K562 (cell line): ENCODE measurements around the gene TRMT1L. TPM values are rescaled to one million over a fixed set of nuclear protein-coding genes. Genes with fewer than 3 reads are reported as not detected.
A peak's percentile ranks its signal among the peaks of the same experiment; 100 is the strongest.

Experiments used
- ATAC-seq: fragments of 200-7000 bp; cut with Tn5 transposase; 3 replicates; pipeline ENCODE4 v1.9.1; 2020; ENCODE audit warnings: moderate library complexity
- BruUV-seq: library from RNA; stranded (reverse); fragments of 400-500 nt; replicated peaks from 2 replicates; lab custom pipeline; 2021; lab: Mats Ljungman, UMichigan
- CTCF ChIA-PET: fragments of 300-600 bp; formaldehyde crosslinking; extraction: SDS; loops from one replicate; lab custom pipeline; 2021; ENCODE audit warnings: low intra/inter-chr PET ratio; lab: Yijun Ruan, JAX
- POLR2A ChIA-PET: fragments of 300-600, 350-650 bp; sonication (Branson Sonifier 250); formaldehyde crosslinking; extraction: SDS; loops from one replicate; lab custom pipeline; 2021; ENCODE audit warnings: antibody characterized with exemption, inconsistent platforms; lab: Yijun Ruan, JAX
- DNase-seq, 4 experiments: peaks; one replicate each; pipeline versions ENCODE4 v3.0.0 to v3.0.0-alpha.2; 2011 to 2018; ENCODE audit warnings: low spot score in 3 of 4, mixed read lengths in 3 of 4; ENCODE audit errors: extremely low read depth in 1 of 4
- FAIRE-seq: peaks from 2 replicates; lab custom pipeline; 2011; peaks lifted over from hg19 to GRCh38; lab: Jason Lieb, UNC
- H2AFZ ChIP-seq: 2 replicates; pipeline ENCODE4 v1.6.0; 2011; ENCODE audit warnings: low read depth, low read length, control low read depth, inconsistent platforms
- H3K27ac ChIP-seq: fragments of 200-600 bp; 3 replicates; pipeline ENCODE4 v1.8.0; 2011; ENCODE audit warnings: low read depth, mild to moderate bottlenecking, control low read depth, inconsistent platforms, low read length, moderate library complexity, mixed read lengths; ENCODE audit errors: extremely low read depth
- H3K27me3 ChIP-seq, 2 experiments: fragments of 300-600 bp in 1 of 2; 2 replicates in 1 of 2; 3 replicates in 1 of 2; pipeline versions ENCODE4 v1.6.0 to v1.8.0; 2011; ENCODE audit warnings: inconsistent platforms in 2 of 2, low read length in 2 of 2, mild to moderate bottlenecking in 1 of 2, mixed read lengths in 1 of 2, moderate library complexity in 1 of 2; ENCODE audit not compliant: control insufficient read depth in 2 of 2, insufficient read depth in 2 of 2
- H3K36me3 ChIP-seq: fragments of 300-600 bp; 3 replicates; pipeline ENCODE4 v1.8.0; 2011; ENCODE audit warnings: mild to moderate bottlenecking, low read length, inconsistent platforms; ENCODE audit not compliant: control insufficient read depth, insufficient read depth
- H3K4me1 ChIP-seq, 2 experiments: fragments of 200-600 bp in 1 of 2; replicated peaks in 1 of 2; 2 replicates in 1 of 2; 3 replicates in 1 of 2; pipeline versions ENCODE4 v1.5.1 to v1.8.0; 2011; ENCODE audit warnings: inconsistent platforms in 2 of 2, low read length in 2 of 2, mild to moderate bottlenecking in 1 of 2, mixed read lengths in 1 of 2, moderate library complexity in 1 of 2; ENCODE audit not compliant: control insufficient read depth in 2 of 2, insufficient read depth in 2 of 2
- H3K4me2 ChIP-seq: 2 replicates; pipeline ENCODE4 v1.6.1; 2011; ENCODE audit warnings: low read length, control low read depth, inconsistent platforms, mixed read lengths; ENCODE audit not compliant: insufficient read depth
- H3K4me3 ChIP-seq: fragments of 200-600 bp; sonication (generic), shearing (Covaris generic); 2 replicates; pipeline ENCODE4 v1.5.1; 2016; ENCODE audit warnings: control low read depth, inconsistent platforms
- H3K79me2 ChIP-seq: fragments of 200-600 bp; 3 replicates; pipeline ENCODE4 v1.8.0; 2011; ENCODE audit warnings: low read length, inconsistent platforms; ENCODE audit not compliant: control insufficient read depth, insufficient read depth
- H3K9ac ChIP-seq, 2 experiments: 2 replicates each; pipeline versions ENCODE4 v1.6.0 to v1.6.1; 2011; ENCODE audit warnings: low read depth in 2 of 2, low read length in 2 of 2, control low read depth in 1 of 2, inconsistent platforms in 1 of 2, mild to moderate bottlenecking in 1 of 2, mixed read lengths in 1 of 2; ENCODE audit not compliant: insufficient read depth in 1 of 2
- H3K9me1 ChIP-seq: one replicate; pipeline ENCODE4 v1.6.0; 2011; ENCODE audit warnings: inconsistent platforms, mild to moderate bottlenecking, low read length, moderate library complexity; ENCODE audit not compliant: control insufficient read depth, insufficient read depth
- H3K9me3 ChIP-seq: replicated peaks from 2 replicates; pipeline ENCODE4 v1.5.1; 2011; ENCODE audit warnings: low read depth, low read length, inconsistent platforms; ENCODE audit not compliant: control insufficient read depth, insufficient read depth
- H4K20me1 ChIP-seq: replicated peaks from 2 replicates; pipeline ENCODE4 v1.6.1; 2011; ENCODE audit warnings: low read length, inconsistent platforms, mixed read lengths; ENCODE audit not compliant: control insufficient read depth, insufficient read depth
- CHD1 ChIP-seq: fragments of 200-600 bp; sonication (generic); IDR thresholded peaks from one replicate; pipeline ENCODE4 v1.6.1; 2012; ENCODE audit warnings: mild to moderate bottlenecking, moderate library complexity, low read length, inconsistent platforms
- MEF2D ChIP-seq: conservative IDR thresholded peaks from 2 replicates; pipeline ENCODE4 v1.6.1; 2016; ENCODE audit warnings: low read depth, missing genetic modification characterization, missing compliant biosample characterization
- NR2C2 ChIP-seq, 2 experiments: fragments of 200-800 bp in 1 of 2; sonication (Bioruptor generic) in 1 of 2; sonication (generic) in 1 of 2; formaldehyde crosslinking in 1 of 2; IDR thresholded peaks; 2 replicates each; pipeline versions ENCODE4 v1.6.1 to v1.8.0; 2016 to 2022; ENCODE audit warnings: mild to moderate bottlenecking in 1 of 2, missing compliant biosample characterization in 1 of 2, missing genetic modification characterization in 1 of 2, missing genetic modification reagents in 1 of 2
- SIN3A ChIP-seq, 2 experiments: fragments of 150-350 bp in 1 of 2; IDR thresholded peaks; 2 replicates each; pipeline ENCODE4 v1.6.1; 2011 to 2016; ENCODE audit warnings: borderline replicate concordance in 2 of 2, low read depth in 2 of 2, low read length in 2 of 2, mild to moderate bottlenecking in 2 of 2, moderate library complexity in 2 of 2; ENCODE audit not compliant: control insufficient read depth in 1 of 2
- SLC30A9 ChIP-seq: fragments of 250-450 bp; sonication (Bioruptor Pico); IDR thresholded peaks from 2 replicates; pipeline ENCODE4 v1.8.0; 2022; ENCODE audit warnings: mild to moderate bottlenecking, moderate library complexity
- ZNF12 ChIP-seq: sonication (generic); formaldehyde crosslinking; IDR thresholded peaks from 2 replicates; pipeline ENCODE4 v1.4.0; 2020; ENCODE audit warnings: mild to moderate bottlenecking, missing genetic modification reagents
- ZNF668 ChIP-seq: fragments of 250-450 bp; sonication (Bioruptor Pico); IDR thresholded peaks from 2 replicates; pipeline ENCODE4 v1.8.0; 2022; ENCODE audit warnings: mild to moderate bottlenecking, inconsistent platforms
- ZNF77 ChIP-seq: fragments of 250-450 bp; sonication (Bioruptor Pico); IDR thresholded peaks from 2 replicates; pipeline ENCODE4 v1.5.0; 2020
- WGBS: fragments of 100-300 bp; shearing (Covaris generic); methylation state at CpG from one replicate; pipeline ENCODE4 v1.1.6; 2016; ENCODE audit warnings: low coverage, mixed read lengths; ENCODE audit not compliant: insufficient coverage; ENCODE audit errors: missing lambda C conversion rate; 5-methylcytosine and 5-hydroxymethylcytosine counted together
- in situ Hi-C: fragments of 300-500 bp; cut with MboI; formaldehyde crosslinking; loops from 4 replicates; pipeline ENCODE4 v1.15.0; 2018; ENCODE audit warnings: inconsistent platforms, mixed read lengths
- intact Hi-C: fragments of 100-400 bp; cut with micrococcal nuclease; formaldehyde crosslinking; loops from 2 replicates; pipeline ENCODE4 v1.14.2; 2022
- polyA plus RNA-seq, 8 experiments: library from polyadenylated mRNA; depleted of rRNA in 4 of 8; stranded (reverse) in 5 of 8; unstranded in 3 of 8; fragments of >200 nt; fragmentation: Nextera tagmentation in 2 of 8; fragmentation: Illumina TruSeq in 1 of 8; extraction: Ambion mirVana in 2 of 8; extraction: Trizol in 1 of 8; gene quantifications; 2 replicates each; pipeline versions ENCODE4 v1.2.1 to v1.2.3, GENCODE V29; 2011 to 2014; ENCODE audit warnings: inconsistent platforms in 1 of 8, missing spikeins in 1 of 8
- total RNA-seq, 7 experiments: library from RNA; depleted of rRNA in 6 of 7; stranded (reverse); fragments of >200 nt in 6 of 7; fragmentation: Illumina TruSeq in 2 of 7; extraction: Trizol in 2 of 7; gene quantifications; 2 replicates each; pipeline versions ENCODE4 v1.2.1 to v1.2.3, GENCODE V29; 2011 to 2021; ENCODE audit warnings: low replicate concordance in 1 of 7

The TRMT1L gene
- total and polyA plus RNA-seq, 9 of the 15 experiments (the other 6 are each of a cell fraction or from before 2014, with no cell fraction given) = 6.4 to 88.9 (median 32.9) TPM

DNA sequence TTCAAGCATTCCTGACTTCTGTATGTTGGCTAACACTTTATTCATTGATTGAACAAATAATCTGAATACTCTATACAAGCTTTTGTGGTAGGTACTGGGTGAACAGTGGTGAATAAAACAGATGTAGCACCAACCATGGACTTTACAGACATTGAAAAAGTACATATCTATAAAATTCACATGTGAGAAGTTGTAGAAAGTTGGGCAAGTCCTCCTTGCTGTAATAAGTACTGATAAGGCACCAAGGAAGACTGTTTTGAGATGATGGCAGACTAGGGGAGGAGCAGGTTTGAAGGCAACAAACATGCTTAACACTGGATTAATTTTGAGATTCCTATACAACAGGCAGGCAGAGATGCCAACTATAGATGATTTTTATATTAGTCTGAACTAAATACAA lies 69.0 kb downstream of the TRMT1L start (continued):
- no peak for TF ChIP-seq MEF2D (tag)
- TF ChIP-seq ZNF77 (CRISPR knock-in tag) = no peak
- TF ChIP-seq SLC30A9 (CRISPR knock-in tag) = no peak
- no peak for TF ChIP-seq NR2C2 (CRISPR knock-in tag; IDR thresholded peaks at IDR 0.05)
- no peak for TF ChIP-seq NR2C2 (tag; IDR thresholded peaks at IDR 0.05)
- TF ChIP-seq ZNF668 (CRISPR knock-in tag) = no peak
- no peak for TF ChIP-seq CHD1

DNA sequence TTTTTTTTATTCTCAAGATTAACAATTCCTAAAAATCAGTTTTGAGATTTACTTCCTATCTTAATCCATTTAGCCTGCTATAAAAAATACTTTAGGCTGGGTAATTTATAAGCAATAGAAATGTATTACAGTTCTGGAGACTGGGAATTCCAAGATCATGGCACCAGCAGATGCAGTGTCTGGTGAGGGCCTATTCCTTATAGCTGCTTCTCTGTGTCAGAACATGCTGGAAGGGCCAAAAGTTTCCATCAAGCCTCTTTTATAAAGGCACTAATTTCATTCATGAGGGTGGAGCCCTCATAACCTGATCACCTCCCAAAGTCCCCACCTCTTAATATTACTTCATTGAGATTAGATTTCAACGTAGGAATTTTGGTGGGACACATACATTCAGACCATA lies 69.7 kb downstream of the TRMT1L start:
- intact Hi-C loops (no loop called here), in situ Hi-C loops (no loop called here)
- DNase-seq = no peak
- no peak for ATAC-seq
- FAIRE-seq = no peak
- Histone ChIP-seq H3K4me2 (no peak overlapping the region), H3K9me1 (no peaks in the 10 kb centered on the region), H3K36me3 (peaks cover 31% of the 10 kb centered on the region), H4K20me1 (no peaks in the 10 kb centered on the region), H3K4me1 (no peaks in the 10 kb centered on the region), H3K4me3 (no peak overlapping the region), H3K27ac (no peak overlapping the region), H3K79me2 (peaks cover 48% of the 10 kb centered on the region), H2AFZ (no peak overlapping the region), H3K9me3 (no peaks in the 10 kb centered on the region), H3K9ac (no peak overlapping the region), H3K27me3 (no peaks in the 10 kb centered on the region)
- ChIA-PET CTCF (no interaction called here), POLR2A (interaction anchor here (0.8 kb wide), 1 partner anchor 70 kb away, joined by 4 read pairs; the partner anchor contains the start of gene TRMT1L)
- no peak for TF ChIP-seq SIN3A (IDR thresholded peaks at IDR 0.05; ENCODE audit: borderline replicate concordance in 2 of 2, control insufficient read depth in 1 of 2, low read depth in 2 of 2, low read length in 2 of 2)
- TF ChIP-seq ZNF12 (CRISPR knock-in tag) = peak; percentile 90
- 89% methylated on average over 1 of the region's 1 CpG for WGBS
- no TSS peak for BruUV-seq
